ENCODE data around the gene SPDYE3. TPM values are rescaled to one million over a fixed set of nuclear protein-coding genes. Genes with fewer than 3 reads are reported as not detected.
"Not testable (repeated sequence)": the region's sequence is repeated elsewhere in the genome, so short reads cannot be mapped to it uniquely, and the experiment has no call there.

SPDYE3 gene
- total and polyA plus RNA-seq, 2 experiments from 2014 or later = 3.4 TPM; not detected in 1

DNA sequence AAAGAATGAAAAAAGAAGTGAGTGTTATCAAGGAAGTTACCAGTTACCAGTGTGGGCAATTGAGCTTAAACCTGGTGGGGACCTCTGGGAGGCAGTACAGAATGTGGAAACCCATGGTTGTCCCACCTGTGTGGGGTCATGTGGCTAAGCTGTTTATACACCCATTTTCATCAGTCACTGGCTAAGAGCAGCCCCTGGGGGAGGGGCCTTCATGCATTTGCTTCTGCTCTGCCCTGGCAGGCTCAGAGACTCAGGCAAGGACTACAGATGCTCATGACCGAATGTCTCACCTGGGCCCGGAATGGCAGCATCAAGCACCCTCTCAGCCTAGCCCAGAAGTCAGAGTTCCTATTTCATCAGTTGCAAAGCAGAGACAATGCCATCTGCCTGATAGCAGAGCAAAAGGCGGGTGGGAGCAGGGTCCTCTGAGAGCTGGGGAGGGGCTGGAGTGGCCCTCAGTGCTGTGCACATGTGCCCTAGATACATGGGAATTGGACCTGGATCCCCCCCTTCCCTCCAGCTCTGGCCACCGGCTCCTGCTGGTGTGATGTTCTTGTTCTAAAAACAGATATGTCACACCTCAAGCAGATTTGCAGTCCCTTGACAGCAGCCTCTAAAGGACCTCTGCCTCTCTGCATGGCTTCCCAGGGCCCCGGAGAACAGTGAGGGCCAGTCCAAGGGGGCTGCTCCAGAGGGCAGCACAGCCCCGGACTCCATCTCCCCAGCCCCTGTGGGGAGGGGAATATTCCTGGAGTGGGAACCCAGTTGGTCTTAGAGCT is 20.1 kb upstream of the SPDYE3 start:
- not testable (repeated sequence) for H3K9me2 ChIP-seq (replicated peaks; ENCODE audit: insufficient read depth); H3K4me1 ChIP-seq (ENCODE audit: insufficient read depth); H3K27me3 ChIP-seq; H3K4me2 ChIP-seq; H3K4me3 ChIP-seq; H2AFZ ChIP-seq; H3K36me3 ChIP-seq (replicated peaks; ENCODE audit: insufficient read depth, low read depth); H4K20me1 ChIP-seq (ENCODE audit: insufficient read depth, poor library complexity, severe bottlenecking); H3K79me2 ChIP-seq; H3K27ac ChIP-seq; DNase-seq (ENCODE audit: low spot score); H3K9me3 ChIP-seq (ENCODE audit: low read depth)
- 88% methylated on average over 6 of the region's 6 CpGs for WGBS (ENCODE audit: low lambda C conversion rate, missing lambda C conversion rate)

DNA sequence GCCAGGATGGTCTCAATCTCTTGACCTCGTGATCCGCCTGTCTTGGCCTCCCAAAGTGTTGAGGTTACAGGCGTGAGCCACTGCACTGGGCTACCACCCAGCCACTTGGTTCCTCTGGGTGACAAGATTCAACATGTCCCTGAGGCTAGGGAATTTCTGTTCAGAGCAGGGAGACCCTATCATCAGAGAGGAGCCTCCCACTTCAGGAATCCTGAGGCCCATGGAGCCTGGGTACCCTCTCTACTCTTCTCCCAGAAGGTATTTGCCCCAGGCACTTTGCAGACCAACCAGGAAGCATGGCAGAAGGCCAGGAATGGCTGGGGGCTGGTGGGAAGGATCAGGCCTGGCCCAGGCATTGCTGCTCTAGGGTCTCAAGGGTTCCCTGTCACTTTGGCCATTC is 19.2 kb upstream of the SPDYE3 start:
- H3K36me3 ChIP-seq (replicated peaks; ENCODE audit: insufficient read depth, low read depth); H3K79me2 ChIP-seq; H3K4me2 ChIP-seq; H3K9me2 ChIP-seq (replicated peaks; ENCODE audit: insufficient read depth); H2AFZ ChIP-seq; DNase-seq (ENCODE audit: low spot score); H3K4me1 ChIP-seq (ENCODE audit: insufficient read depth); H4K20me1 ChIP-seq (ENCODE audit: insufficient read depth, poor library complexity, severe bottlenecking); H3K27ac ChIP-seq; H3K27me3 ChIP-seq; H3K9me3 ChIP-seq (ENCODE audit: low read depth); H3K4me3 ChIP-seq: not testable (repeated sequence)
- WGBS (ENCODE audit: low lambda C conversion rate, missing lambda C conversion rate) = 93% methylated on average over 3 of the region's 3 CpGs

DNA sequence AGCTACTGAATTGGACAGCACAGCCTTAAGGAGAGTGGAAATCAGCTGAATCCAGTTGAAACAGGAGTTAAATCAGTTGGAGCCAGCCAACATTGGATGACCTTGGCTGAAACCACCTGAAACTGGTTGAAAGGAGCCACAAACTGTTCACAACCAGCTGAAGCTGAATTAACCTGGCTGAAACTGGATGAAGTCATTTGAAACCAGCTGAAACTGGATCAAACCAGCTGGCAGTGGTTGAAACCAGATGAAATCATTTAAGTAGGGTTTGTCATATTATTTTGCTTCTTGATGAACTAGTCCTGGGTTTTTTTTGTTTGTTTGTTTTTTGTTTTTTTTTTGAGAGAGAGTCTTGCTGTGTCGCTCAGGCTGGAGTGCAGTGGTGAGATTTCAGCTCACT is 15.3 kb upstream of the SPDYE3 start:
- 100% methylated on average over 1 of the region's 1 CpG for WGBS (ENCODE audit: low lambda C conversion rate, missing lambda C conversion rate)
- not testable (repeated sequence) for H3K36me3 ChIP-seq (replicated peaks; ENCODE audit: insufficient read depth, low read depth); DNase-seq (ENCODE audit: low spot score); H2AFZ ChIP-seq; H3K27ac ChIP-seq; H3K4me3 ChIP-seq; H4K20me1 ChIP-seq (ENCODE audit: insufficient read depth, poor library complexity, severe bottlenecking); H3K9me3 ChIP-seq (ENCODE audit: low read depth); H3K9me2 ChIP-seq (replicated peaks; ENCODE audit: insufficient read depth); H3K4me1 ChIP-seq (ENCODE audit: insufficient read depth); H3K79me2 ChIP-seq; H3K4me2 ChIP-seq; H3K27me3 ChIP-seq

DNA sequence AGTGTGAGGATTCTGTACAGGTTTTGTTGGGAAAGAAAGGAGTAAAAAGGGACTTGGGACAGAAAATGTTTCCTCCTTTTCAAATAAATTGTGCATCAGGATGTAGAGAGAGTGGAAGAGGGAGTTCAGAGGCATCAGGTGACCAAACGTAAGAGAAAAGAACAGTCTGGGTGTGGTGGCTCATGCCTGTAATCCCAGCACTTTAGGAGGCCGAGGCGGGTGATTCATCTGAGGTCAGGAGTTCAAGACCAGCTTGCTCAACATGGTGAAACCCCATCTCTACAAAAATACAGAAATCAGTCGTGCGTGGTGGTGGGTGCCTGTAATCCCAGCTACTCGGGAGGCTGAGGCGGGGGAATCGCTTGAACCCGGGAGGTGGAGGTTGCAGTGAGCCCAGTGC is 12.2 kb upstream of the SPDYE3 start:
- 89% methylated on average over 9 of the region's 9 CpGs for WGBS (ENCODE audit: low lambda C conversion rate, missing lambda C conversion rate)

DNA sequence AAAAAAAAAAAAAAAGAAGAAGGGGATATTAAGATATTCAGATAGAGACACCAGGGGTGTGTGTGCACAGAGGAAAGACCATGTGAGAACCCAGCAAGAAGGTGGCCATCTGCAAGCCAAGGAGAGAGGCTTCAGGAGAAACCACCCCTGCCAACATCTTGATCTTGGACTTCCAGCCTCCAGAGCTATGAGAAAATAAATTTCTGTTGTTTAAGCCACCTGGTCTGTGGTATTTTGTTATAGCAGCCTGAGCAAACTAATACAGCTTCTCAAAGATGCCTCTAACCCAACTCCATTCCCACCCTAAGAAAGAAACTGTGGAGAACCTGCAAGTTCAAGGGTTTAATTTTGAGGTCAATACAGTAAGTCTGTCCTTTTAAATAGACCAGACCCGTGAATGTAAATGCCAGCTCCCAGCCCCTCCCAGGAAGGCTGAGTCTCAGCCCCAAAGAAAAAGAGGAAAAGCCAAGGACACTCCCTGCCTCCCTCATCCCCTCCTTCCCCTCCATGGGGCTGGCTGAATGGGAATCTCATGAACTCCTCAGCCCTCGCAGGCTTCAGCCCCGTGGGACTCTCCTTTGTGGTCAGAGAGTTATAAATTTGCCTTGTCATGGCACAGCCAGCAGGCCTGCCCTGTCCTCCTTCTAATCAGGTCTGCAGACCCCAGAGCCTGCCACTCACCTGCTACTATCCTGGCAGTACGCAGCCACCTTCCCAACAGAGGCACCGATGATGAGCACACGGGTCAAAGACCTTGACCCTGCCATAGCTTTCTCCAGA is 9.5 kb upstream of the SPDYE3 start:
- H3K9me3 ChIP-seq (ENCODE audit: low read depth); H3K4me3 ChIP-seq; DNase-seq (ENCODE audit: low spot score); H3K79me2 ChIP-seq; H3K36me3 ChIP-seq (replicated peaks; ENCODE audit: insufficient read depth, low read depth); H3K27me3 ChIP-seq; H3K4me2 ChIP-seq; H3K9me2 ChIP-seq (replicated peaks; ENCODE audit: insufficient read depth); H2AFZ ChIP-seq; H3K4me1 ChIP-seq (ENCODE audit: insufficient read depth); H3K27ac ChIP-seq; H4K20me1 ChIP-seq (ENCODE audit: insufficient read depth, poor library complexity, severe bottlenecking): not testable (repeated sequence)
- 54% methylated on average over 3 of the region's 6 CpGs for WGBS (ENCODE audit: low lambda C conversion rate, missing lambda C conversion rate)

More for the DNA sequence above, 12.2 kb upstream of the SPDYE3 start:
- not testable (repeated sequence) for H3K4me2 ChIP-seq; H3K27me3 ChIP-seq; H3K27ac ChIP-seq; H3K4me1 ChIP-seq (ENCODE audit: insufficient read depth); H2AFZ ChIP-seq; H3K9me3 ChIP-seq (ENCODE audit: low read depth); H3K9me2 ChIP-seq (replicated peaks; ENCODE audit: insufficient read depth); H3K79me2 ChIP-seq; H4K20me1 ChIP-seq (ENCODE audit: insufficient read depth, poor library complexity, severe bottlenecking); H3K4me3 ChIP-seq; H3K36me3 ChIP-seq (replicated peaks; ENCODE audit: insufficient read depth, low read depth); DNase-seq (ENCODE audit: low spot score)

DNA sequence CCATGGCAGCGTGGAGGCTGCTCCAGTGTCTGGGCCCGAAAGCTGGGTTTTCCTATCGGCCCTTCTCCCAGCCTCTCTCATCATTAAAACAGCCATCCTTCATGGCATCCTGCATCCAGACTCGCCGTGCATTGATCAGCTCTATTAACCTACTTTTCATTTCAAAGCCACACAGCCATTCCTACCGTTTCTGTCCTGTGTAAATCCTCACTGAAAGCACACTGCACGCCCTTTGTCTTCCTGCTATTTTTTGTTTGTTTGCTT is 8.9 kb upstream of the SPDYE3 start:
- not testable (repeated sequence) for H3K4me3 ChIP-seq; H2AFZ ChIP-seq; H4K20me1 ChIP-seq (ENCODE audit: insufficient read depth, poor library complexity, severe bottlenecking); H3K4me2 ChIP-seq; DNase-seq (ENCODE audit: low spot score); H3K27ac ChIP-seq; H3K4me1 ChIP-seq (ENCODE audit: insufficient read depth); H3K27me3 ChIP-seq; H3K79me2 ChIP-seq; H3K36me3 ChIP-seq (replicated peaks; ENCODE audit: insufficient read depth, low read depth); H3K9me2 ChIP-seq (replicated peaks; ENCODE audit: insufficient read depth); H3K9me3 ChIP-seq (ENCODE audit: low read depth)
- 88% methylated on average over 7 of the region's 7 CpGs for WGBS (ENCODE audit: low lambda C conversion rate, missing lambda C conversion rate)

DNA sequence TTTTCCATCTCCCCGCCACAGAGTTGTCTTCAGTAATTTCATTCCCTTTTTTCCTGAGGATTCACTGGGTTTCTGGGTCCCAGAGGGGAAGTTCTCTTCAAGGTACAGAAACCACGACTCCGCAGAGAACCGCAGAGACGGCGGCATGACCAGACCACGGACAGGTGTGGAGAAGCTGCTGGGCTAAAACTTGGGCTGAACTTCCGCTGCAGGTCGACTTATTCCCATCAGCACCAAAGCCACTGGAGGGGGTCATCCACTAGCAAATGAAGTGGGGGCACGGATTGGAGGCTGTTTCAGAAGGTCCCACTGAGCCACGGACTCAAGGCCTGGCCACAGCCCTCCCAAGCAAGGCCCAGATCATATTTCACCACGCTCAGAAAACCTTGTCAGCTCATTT is 3.0 kb upstream of the SPDYE3 start:
- not testable (repeated sequence) for H4K20me1 ChIP-seq (ENCODE audit: insufficient read depth, poor library complexity, severe bottlenecking); H3K4me2 ChIP-seq; H3K79me2 ChIP-seq; H3K9me3 ChIP-seq (ENCODE audit: low read depth); H3K4me3 ChIP-seq; H3K4me1 ChIP-seq (ENCODE audit: insufficient read depth); H3K36me3 ChIP-seq (replicated peaks; ENCODE audit: insufficient read depth, low read depth); H3K27ac ChIP-seq; H2AFZ ChIP-seq; H3K9me2 ChIP-seq (replicated peaks; ENCODE audit: insufficient read depth); DNase-seq (ENCODE audit: low spot score); H3K27me3 ChIP-seq
- WGBS (ENCODE audit: low lambda C conversion rate, missing lambda C conversion rate) = 91% methylated on average over 11 of the region's 12 CpGs

DNA sequence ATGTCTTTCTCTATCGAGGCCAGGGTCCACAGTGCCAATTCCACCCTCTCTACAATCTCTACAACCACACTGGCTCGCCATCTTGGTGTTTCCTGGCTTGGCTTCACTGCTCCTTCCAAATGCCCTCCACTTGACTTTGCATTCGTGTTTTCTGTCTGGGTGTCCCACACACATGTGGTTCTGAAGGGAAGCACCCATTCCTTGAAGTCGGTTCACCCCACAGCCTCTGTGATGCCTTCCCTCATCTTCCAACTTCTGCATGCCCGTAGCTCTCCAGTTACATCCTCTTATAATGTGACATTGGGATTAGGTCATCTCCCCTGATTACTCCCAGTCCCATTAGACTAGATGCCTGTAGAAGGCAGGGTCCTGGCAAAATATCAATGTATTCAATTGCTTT is 10.8 kb downstream of the SPDYE3 start:
- 100% methylated on average over 4 of the region's 5 CpGs for WGBS (ENCODE audit: low lambda C conversion rate, missing lambda C conversion rate)
- H3K9me3 ChIP-seq (ENCODE audit: low read depth); H3K9me2 ChIP-seq (replicated peaks; ENCODE audit: insufficient read depth); DNase-seq (ENCODE audit: low spot score); H3K27ac ChIP-seq; H3K4me3 ChIP-seq; H2AFZ ChIP-seq; H3K4me2 ChIP-seq; H3K36me3 ChIP-seq (replicated peaks; ENCODE audit: insufficient read depth, low read depth); H3K79me2 ChIP-seq; H3K27me3 ChIP-seq; H4K20me1 ChIP-seq (ENCODE audit: insufficient read depth, poor library complexity, severe bottlenecking); H3K4me1 ChIP-seq (ENCODE audit: insufficient read depth): not testable (repeated sequence)

DNA sequence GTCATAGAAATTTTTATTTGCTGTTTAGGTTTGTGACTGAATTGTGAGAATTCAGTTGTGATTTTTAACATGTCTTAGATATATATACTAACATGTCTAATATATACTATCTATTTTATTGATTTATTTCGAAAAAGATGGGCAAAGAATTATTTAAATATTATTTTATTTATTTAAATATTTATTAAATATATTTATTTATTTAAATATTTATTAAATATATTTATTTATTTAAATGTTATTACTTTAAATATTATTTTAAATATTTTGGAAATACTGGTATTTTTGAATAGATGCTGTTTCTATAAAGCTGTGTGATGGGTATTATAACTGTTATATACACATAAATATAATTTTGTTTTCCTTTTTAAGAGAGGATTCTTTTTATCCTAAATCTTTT is 14.1 kb downstream of the SPDYE3 start:
- not testable (repeated sequence) for H4K20me1 ChIP-seq (ENCODE audit: insufficient read depth, poor library complexity, severe bottlenecking); H3K27ac ChIP-seq; H3K79me2 ChIP-seq; H3K4me1 ChIP-seq (ENCODE audit: insufficient read depth); H2AFZ ChIP-seq; H3K36me3 ChIP-seq (replicated peaks; ENCODE audit: insufficient read depth, low read depth); H3K4me3 ChIP-seq; H3K9me3 ChIP-seq (ENCODE audit: low read depth); H3K27me3 ChIP-seq; DNase-seq (ENCODE audit: low spot score); H3K9me2 ChIP-seq (replicated peaks; ENCODE audit: insufficient read depth); H3K4me2 ChIP-seq
- 94% methylated on average over 1 of the region's 1 CpG for WGBS (ENCODE audit: low lambda C conversion rate, missing lambda C conversion rate)

All from hepatocyte (in vitro differentiated cells).